Pancreas (tissue), 10 donors: ENCODE data around the gene TFAP2B. TPM values are rescaled to one million over a fixed set of nuclear protein-coding genes. Genes with fewer than 3 reads are reported as not detected.

ENCODE experiments used
- ATAC-seq, 4 donors: fragments of 200-7000 bp; cut with Tn5 transposase; one replicate each; pipeline versions ENCODE4 v1.8.0 to v1.9.1; 2020; ENCODE audit warnings: mild to moderate bottlenecking in 4 of 4, moderate library complexity in 4 of 4
- DNase-seq, 6 donors: peaks; one replicate each; pipeline ENCODE4 v3.0.0-alpha.2; 2020
- FAIRE-seq: peaks from 2 replicates; lab custom pipeline; 2012; peaks lifted over from hg19 to GRCh38; lab: Jason Lieb, UNC
- H3K27ac ChIP-seq, 4 donors: fragments of 200-600 bp; sonication (generic); 1 replicate in 3 of 4; 2 replicates in 1 of 4; pipeline versions ENCODE4 v1.5.0 to v1.8.0; 2020
- H3K27me3 ChIP-seq, 4 donors: fragments of 200-600 bp; one replicate each; pipeline ENCODE4 v1.8.0; 2021
- H3K36me3 ChIP-seq, 3 donors: fragments of 200-600 bp; sonication (generic) in 1 of 3; one replicate each; pipeline versions ENCODE4 v1.5.0 to v1.8.0; 2020 to 2021
- H3K4me1 ChIP-seq, 3 donors: fragments of 200-600 bp; one replicate each; pipeline ENCODE4 v1.8.0; 2021
- H3K4me3 ChIP-seq, 4 donors: fragments of 200-600 bp; sonication (generic) in 2 of 4; one replicate each; pipeline versions ENCODE4 v1.5.0 to v1.8.0; 2020 to 2021
- H3K9me3 ChIP-seq, 4 donors: fragments of 200-600 bp; one replicate each; pipeline ENCODE4 v1.8.0; 2021
- CTCF ChIP-seq, 4 donors: fragments of 200-600 bp; sonication (generic) in 3 of 4; IDR thresholded peaks; one replicate each; pipeline versions ENCODE4 v1.5.0 to v1.8.0; 2021; ENCODE audit warnings: antibody characterized with exemption in 4 of 4
- WGBS, 2 donors: extraction: QIAGEN DNeasy Blood & Tissue Kit; methylation state at CpG; one replicate each; pipeline ENCODE4 v1.1.7; 2013; 5-methylcytosine and 5-hydroxymethylcytosine counted together
- intact Hi-C, 3 donors: fragments of 100-400 bp; cut with DNase I; formaldehyde crosslinking; loops; one replicate each; pipeline versions ENCODE4 v1.11.1 to v1.14.2; 2022
- polyA plus RNA-seq, 2 donors: library from polyadenylated mRNA; stranded (reverse); fragments of 200-250 nt; gene quantifications; one replicate each; pipeline ENCODE4 v1.2.3, GENCODE V29; 2013
- total RNA-seq, 6 donors: library from RNA; stranded (reverse); fragmentation: NEBNext Ultra II Directional in 4 of 6; extraction: Animal tissue kit (Norgen Biotek cat#: 25700) in 4 of 6; gene quantifications; one replicate each; pipeline versions ENCODE4 v1.2.1 to v1.2.4, GENCODE V29; 2021 to 2023
- donor health status: healthy with polysubstance abuse.
- donor health status: DM: no; HTN: no; CAD: no; lungs with moderate emphysema.
- donor health status: DM: no; HTN: no; CAD: no.
- donor health status: control.
- donor health status: control.
- donor health status: Bipolar disorder and iron deficiency.
- donor health status: DM: yes; HTN: yes; CAD: no.
- donor health status: DM: no; HTN: no; CAD: no.
- donor health status: DM: no; HTN: no; CAD: no.
- donor health status: DM: yes; HTN: yes; CAD: no.

The TFAP2B gene
- total and polyA plus RNA-seq, 8 donors, result not detected

DNA sequence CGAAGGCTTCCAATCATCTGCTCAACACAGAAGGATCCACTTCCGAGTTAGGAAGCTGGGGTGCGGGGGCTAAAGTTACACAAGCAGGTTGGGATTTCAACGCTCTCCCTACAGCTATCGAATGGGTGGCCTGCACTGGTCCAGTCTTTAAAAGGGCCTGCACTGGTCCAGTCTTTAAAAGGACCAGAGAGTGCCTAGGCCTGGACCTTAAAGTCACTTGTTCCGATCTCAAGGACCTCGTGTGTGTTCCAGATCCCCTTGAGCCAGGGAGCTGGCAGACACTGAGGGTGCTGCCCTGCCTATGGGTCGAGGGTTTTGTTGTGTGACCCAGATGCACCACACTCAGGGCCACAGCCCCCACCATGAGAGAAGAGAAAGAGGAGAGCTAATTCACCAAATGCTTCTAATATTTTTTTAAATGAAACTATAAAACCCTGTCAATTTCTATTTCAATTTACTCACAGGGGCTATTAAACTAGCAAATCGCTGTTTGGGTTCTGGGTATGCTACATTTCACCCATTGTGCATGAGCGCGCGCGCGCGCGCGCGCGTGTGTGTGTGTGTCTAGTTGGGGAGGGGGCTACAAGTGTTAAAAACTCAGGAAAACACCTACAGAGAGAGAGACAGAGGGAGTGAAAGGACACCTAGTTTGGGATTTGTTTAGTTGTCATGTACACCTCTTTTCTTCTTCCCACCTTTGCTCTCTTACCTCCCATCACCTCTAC lies 7.5 kb downstream of the TFAP2B start:
- 8 to 9% methylated on average over 19 of the region's 19 CpGs for WGBS, 2 donors

GRCh38 chr6:50826803-50827202 lies 8.1 kb downstream of the TFAP2B start:
- Histone ChIP-seq H3K4me1 (no peaks in the 10 kb centered on the region), H3K36me3 (no peaks in the 10 kb centered on the region), H3K4me3 (no peak overlapping the region), H3K27me3 (peaks cover 0 to 67% (median 15%) of the 10 kb centered on the region in 4 donors), H3K27ac (no peak overlapping the region), H3K9me3 (no peaks in the 10 kb centered on the region)
- ATAC-seq (no peak), FAIRE-seq (no peak), DNase-seq (no peak)
- intact Hi-C loops, result no loop called here
- TF ChIP-seq CTCF (IDR thresholded peaks at IDR 0.05), result no peak
- WGBS, 2 donors, result 4 to 7% methylated on average over 15 of the region's 15 CpGs

More for the DNA sequence above, 7.5 kb downstream of the TFAP2B start:
- DNase-seq (no peak), ATAC-seq (no peak), FAIRE-seq (no peak)
- Histone ChIP-seq H3K36me3 (no peaks in the 10 kb centered on the region), H3K27ac (no peak overlapping the region), H3K4me3 (no peak overlapping the region), H3K4me1 (no peaks in the 10 kb centered on the region), H3K9me3 (no peaks in the 10 kb centered on the region), H3K27me3 (peaks cover 0 to 69% (median 18%) of the 10 kb centered on the region in 4 donors)
- intact Hi-C loops, result no loop called here
- no peak for TF ChIP-seq CTCF (IDR thresholded peaks at IDR 0.05)

- no peak overlapping the region for H3K4me3 ChIP-seq
- no peak for ATAC-seq
- H3K36me3 ChIP-seq, result no peaks in the 10 kb centered on the region
- DNase-seq, result no peak
- TF ChIP-seq CTCF (IDR thresholded peaks at IDR 0.05), result no peak
- 28 to 30% methylated on average over 2 of the region's 2 CpGs for WGBS, 2 donors
- H3K27me3 ChIP-seq, result peaks cover 0 to 56% (median 10%) of the 10 kb centered on the region in 4 donors
- H3K27ac ChIP-seq, result no peak overlapping the region
- FAIRE-seq, result no peak
- no peaks in the 10 kb centered on the region for H3K9me3 ChIP-seq
- no peaks in the 10 kb centered on the region for H3K4me1 ChIP-seq
- intact Hi-C loops, result no loop called here
These were observed 10.4 kb downstream of the TFAP2B start for GRCh38 chr6:50829049-50829448.

GRCh38 chr6:50829898-50830444 lies 11.3 kb downstream of the TFAP2B start:
- DNase-seq (no peak), FAIRE-seq (no peak), ATAC-seq (no peak)
- WGBS, 2 donors, result 2 to 3% methylated on average over 3 of the region's 3 CpGs
- Histone ChIP-seq H3K9me3 (no peaks in the 10 kb centered on the region), H3K27me3 (peaks cover 0 to 52% (median 8%) of the 10 kb centered on the region in 4 donors), H3K4me3 (no peak overlapping the region), H3K36me3 (no peaks in the 10 kb centered on the region), H3K4me1 (no peaks in the 10 kb centered on the region), H3K27ac (no peak overlapping the region)
- intact Hi-C loops, result no loop called here
- TF ChIP-seq CTCF (IDR thresholded peaks at IDR 0.05), result no peak

DNA sequence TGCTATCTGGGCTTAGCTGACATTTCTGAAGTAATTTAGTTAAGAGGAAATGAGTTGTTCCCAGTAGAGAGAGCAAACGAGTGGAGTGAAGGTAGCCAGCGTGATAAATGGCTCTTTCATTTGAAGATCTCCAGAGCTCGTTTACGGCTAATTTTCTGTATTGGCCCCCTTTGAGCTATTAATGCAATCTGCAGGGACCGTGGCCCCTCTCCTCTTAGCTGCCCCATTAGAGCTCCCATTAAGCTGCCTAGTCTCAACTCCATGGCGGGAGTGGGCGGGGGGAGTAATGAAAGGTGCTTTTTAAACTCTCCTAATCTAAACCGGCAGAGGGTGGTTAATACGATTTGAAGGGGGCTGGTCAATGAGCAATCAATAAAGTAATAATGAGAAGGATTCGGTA lies 12.5 kb downstream of the TFAP2B start:
- Histone ChIP-seq H3K27me3 (peaks cover 0 to 51% (median 5%) of the 10 kb centered on the region in 4 donors), H3K27ac (no peak overlapping the region)

More for the DNA sequence above, 12.5 kb downstream of the TFAP2B start:
- FAIRE-seq (no peak), ATAC-seq (no peak), DNase-seq (no peak)
- TF ChIP-seq CTCF (IDR thresholded peaks at IDR 0.05), result no peak
- intact Hi-C loops, result no loop called here
- Histone ChIP-seq H3K36me3 (no peaks in the 10 kb centered on the region), H3K4me1 (no peaks in the 10 kb centered on the region), H3K4me3 (no peak overlapping the region), H3K9me3 (no peaks in the 10 kb centered on the region)
- 8 to 9% methylated on average over 10 of the region's 10 CpGs for WGBS, 2 donors
